Subcutaneous adipose tissue (tissue), 4 donors: ENCODE results near the gene KDM4C. TPM values are rescaled to one million over a fixed set of nuclear protein-coding genes. Genes with fewer than 3 reads are reported as not detected.

Experiments used
- CTCF ChIP-seq: fragments of 450-650 bp; IDR thresholded peaks from one replicate; pipeline ENCODE4 v1.5.1; 2016; ENCODE audit warnings: low read depth, mild to moderate bottlenecking, control low read depth, antibody characterized with exemption, moderate library complexity
- total RNA-seq, 4 donors: library from RNA; depleted of rRNA; stranded (reverse); fragments of >200 nt; gene quantifications; one replicate each; pipeline ENCODE4 v1.1.0, GENCODE V29; 2016

The KDM4C gene
- total RNA-seq, 4 donors from 2014 or later = 31.6 to 37.2 (median 34.0) TPM

GRCh38 chr9:7147121-7148090, 389.6 kb downstream of the KDM4C start:
- TF ChIP-seq CTCF = no peak

- TF ChIP-seq CTCF = no peak
Measured at GRCh38 chr9:7148243-7148765, 390.5 kb downstream of the KDM4C start.

- no peak for TF ChIP-seq CTCF
Measured at GRCh38 chr9:7149258-7149657, 391.5 kb downstream of the KDM4C start.

- TF ChIP-seq CTCF = no peak
Measured at GRCh38 chr9:7150153-7150890, 392.5 kb downstream of the KDM4C start.

GRCh38 chr9:7153134-7153533, 395.4 kb downstream of the KDM4C start:
- no peak for TF ChIP-seq CTCF

GRCh38 chr9:7153566-7153965, 395.8 kb downstream of the KDM4C start:
- TF ChIP-seq CTCF = no peak
